ENCODE data around the gene ZNRF3.

ZNRF3 gene

DNA sequence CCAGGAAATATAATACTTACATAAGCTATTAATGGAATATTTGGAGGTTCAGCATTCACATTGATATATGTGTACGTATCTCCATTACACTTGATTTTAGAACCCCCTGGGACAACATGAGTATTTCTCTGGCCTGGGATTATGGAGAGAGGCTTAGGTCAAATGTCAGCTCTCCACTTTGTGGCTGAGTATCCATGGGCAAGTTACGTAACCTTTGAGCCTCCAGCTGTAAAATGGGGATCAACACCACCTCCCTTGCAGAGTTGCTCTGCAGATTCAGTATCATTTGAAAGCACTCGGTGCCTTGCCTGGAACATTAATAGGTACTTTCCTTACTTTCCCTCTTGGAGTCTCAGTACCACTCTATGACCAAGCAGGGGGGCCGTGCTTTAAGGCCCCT lies 145.1 kb downstream of the ZNRF3 start:
- no peak for ATAC-seq
- TF ChIP-seq, protein P1, sequence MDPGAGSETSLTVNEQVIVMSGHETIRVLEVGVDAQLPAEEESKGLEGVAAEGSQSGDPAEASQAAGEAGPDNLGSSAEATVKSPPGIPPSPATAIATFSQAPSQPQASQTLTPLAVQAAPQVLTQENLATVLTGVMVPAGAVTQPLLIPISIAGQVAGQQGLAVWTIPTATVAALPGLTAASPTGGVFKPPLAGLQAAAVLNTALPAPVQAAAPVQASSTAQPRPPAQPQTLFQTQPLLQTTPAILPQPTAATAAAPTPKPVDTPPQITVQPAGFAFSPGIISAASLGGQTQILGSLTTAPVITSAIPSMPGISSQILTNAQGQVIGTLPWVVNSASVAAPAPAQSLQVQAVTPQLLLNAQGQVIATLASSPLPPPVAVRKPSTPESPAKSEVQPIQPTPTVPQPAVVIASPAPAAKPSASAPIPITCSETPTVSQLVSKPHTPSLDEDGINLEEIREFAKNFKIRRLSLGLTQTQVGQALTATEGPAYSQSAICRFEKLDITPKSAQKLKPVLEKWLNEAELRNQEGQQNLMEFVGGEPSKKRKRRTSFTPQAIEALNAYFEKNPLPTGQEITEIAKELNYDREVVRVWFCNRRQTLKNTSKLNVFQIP (CRISPR knock-in tag; IDR thresholded peaks at IDR 0.05; ENCODE audit: borderline replicate concordance, low read depth) = no peak
- TF ChIP-seq, protein P2, sequence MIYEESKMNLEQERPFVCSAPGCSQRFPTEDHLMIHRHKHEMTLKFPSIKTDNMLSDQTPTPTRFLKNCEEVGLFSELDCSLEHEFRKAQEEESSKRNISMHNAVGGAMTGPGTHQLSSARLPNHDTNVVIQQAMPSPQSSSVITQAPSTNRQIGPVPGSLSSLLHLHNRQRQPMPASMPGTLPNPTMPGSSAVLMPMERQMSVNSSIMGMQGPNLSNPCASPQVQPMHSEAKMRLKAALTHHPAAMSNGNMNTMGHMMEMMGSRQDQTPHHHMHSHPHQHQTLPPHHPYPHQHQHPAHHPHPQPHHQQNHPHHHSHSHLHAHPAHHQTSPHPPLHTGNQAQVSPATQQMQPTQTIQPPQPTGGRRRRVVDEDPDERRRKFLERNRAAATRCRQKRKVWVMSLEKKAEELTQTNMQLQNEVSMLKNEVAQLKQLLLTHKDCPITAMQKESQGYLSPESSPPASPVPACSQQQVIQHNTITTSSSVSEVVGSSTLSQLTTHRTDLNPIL (CRISPR knock-in tag; IDR thresholded peaks at IDR 0.05; ENCODE audit: low read depth) = no peak
- no peak for TF ChIP-seq ZNF8 (CRISPR knock-in tag; IDR thresholded peaks at IDR 0.05)
- no peak for TF ChIP-seq ZC3H10 (CRISPR knock-in tag; IDR thresholded peaks at IDR 0.05)
- TF ChIP-seq CSDC2 (CRISPR knock-in tag; IDR thresholded peaks at IDR 0.05) = no peak
- no peak for TF ChIP-seq ISL1 (CRISPR knock-in tag; IDR thresholded peaks at IDR 0.05)
- no peak for TF ChIP-seq OSR1 (CRISPR knock-in tag; IDR thresholded peaks at IDR 0.05)
- no peak for TF ChIP-seq PPARA (CRISPR knock-in tag; IDR thresholded peaks at IDR 0.05; ENCODE audit: borderline replicate concordance)
- TF ChIP-seq GLIS3 (CRISPR knock-in tag; IDR thresholded peaks at IDR 0.05) = no peak
- no peak for TF ChIP-seq BACH2 (CRISPR knock-in tag; IDR thresholded peaks at IDR 0.05; ENCODE audit: borderline replicate concordance)
- no peak for TF ChIP-seq TCF4 (CRISPR knock-in tag; IDR thresholded peaks at IDR 0.05; ENCODE audit: borderline replicate concordance)
- no peak for TF ChIP-seq ARNTL (CRISPR knock-in tag; IDR thresholded peaks at IDR 0.05; ENCODE audit: borderline replicate concordance, low read depth)
- TF ChIP-seq ZFP3 (CRISPR knock-in tag; IDR thresholded peaks at IDR 0.05) = no peak
- no peak for TF ChIP-seq ZFP30 (CRISPR knock-in tag; IDR thresholded peaks at IDR 0.05)
- TF ChIP-seq SNAI2 (CRISPR knock-in tag; IDR thresholded peaks at IDR 0.05) = no peak
- TF ChIP-seq, protein P3, sequence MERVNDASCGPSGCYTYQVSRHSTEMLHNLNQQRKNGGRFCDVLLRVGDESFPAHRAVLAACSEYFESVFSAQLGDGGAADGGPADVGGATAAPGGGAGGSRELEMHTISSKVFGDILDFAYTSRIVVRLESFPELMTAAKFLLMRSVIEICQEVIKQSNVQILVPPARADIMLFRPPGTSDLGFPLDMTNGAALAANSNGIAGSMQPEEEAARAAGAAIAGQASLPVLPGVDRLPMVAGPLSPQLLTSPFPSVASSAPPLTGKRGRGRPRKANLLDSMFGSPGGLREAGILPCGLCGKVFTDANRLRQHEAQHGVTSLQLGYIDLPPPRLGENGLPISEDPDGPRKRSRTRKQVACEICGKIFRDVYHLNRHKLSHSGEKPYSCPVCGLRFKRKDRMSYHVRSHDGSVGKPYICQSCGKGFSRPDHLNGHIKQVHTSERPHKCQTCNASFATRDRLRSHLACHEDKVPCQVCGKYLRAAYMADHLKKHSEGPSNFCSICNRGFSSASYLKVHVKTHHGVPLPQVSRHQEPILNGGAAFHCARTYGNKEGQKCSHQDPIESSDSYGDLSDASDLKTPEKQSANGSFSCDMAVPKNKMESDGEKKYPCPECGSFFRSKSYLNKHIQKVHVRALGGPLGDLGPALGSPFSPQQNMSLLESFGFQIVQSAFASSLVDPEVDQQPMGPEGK (CRISPR knock-in tag; IDR thresholded peaks at IDR 0.05; ENCODE audit: borderline replicate concordance) = no peak
- TF ChIP-seq TOX (CRISPR knock-in tag; IDR thresholded peaks at IDR 0.05; ENCODE audit: borderline replicate concordance) = no peak
- no peak for TF ChIP-seq RARB (CRISPR knock-in tag; IDR thresholded peaks at IDR 0.05)

DNA sequence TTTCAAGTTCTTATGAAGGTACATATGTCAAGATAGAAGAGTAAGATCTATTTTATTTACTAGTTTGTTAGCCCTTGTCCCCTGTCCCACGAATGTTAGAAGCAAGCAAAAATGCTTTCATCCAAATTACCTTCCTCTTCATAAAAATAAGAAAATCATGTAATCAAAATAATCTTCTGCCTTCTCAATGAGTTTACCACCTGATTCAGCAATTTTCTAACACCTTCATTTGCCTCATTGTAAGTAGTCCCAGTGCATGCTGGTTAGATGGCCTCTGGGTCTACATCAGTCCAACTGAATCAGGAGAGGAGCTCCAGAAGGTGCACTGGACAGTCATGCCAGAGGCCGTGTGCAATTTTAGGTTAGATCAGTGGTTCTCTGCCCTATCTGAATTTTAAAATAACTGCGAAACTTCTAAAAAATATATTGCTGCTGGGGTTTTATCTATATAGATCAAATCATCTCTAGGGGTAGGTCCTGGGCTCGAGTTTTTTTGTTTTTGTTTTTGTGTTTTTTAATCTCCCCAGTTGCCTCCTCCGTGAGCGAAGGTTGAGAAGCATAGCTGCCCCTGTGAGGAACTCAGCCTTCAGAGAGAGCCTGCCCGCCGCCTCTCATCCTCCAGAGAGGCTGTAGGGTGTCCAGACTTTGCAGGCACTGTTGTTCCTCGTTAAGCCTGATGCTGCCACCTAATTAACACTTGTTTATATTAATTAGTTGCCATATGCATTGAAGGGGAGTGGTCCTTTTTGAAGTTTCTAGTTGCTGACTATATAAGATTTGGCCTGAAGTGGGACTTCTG lies 146.0 kb downstream of the ZNRF3 start:
- ATAC-seq = no peak
- TF ChIP-seq, protein P1 (CRISPR knock-in tag; IDR thresholded peaks at IDR 0.05; ENCODE audit: borderline replicate concordance, low read depth) = no peak
- TF ChIP-seq TCF4 (CRISPR knock-in tag; IDR thresholded peaks at IDR 0.05; ENCODE audit: borderline replicate concordance) = no peak
- TF ChIP-seq, protein P4, sequence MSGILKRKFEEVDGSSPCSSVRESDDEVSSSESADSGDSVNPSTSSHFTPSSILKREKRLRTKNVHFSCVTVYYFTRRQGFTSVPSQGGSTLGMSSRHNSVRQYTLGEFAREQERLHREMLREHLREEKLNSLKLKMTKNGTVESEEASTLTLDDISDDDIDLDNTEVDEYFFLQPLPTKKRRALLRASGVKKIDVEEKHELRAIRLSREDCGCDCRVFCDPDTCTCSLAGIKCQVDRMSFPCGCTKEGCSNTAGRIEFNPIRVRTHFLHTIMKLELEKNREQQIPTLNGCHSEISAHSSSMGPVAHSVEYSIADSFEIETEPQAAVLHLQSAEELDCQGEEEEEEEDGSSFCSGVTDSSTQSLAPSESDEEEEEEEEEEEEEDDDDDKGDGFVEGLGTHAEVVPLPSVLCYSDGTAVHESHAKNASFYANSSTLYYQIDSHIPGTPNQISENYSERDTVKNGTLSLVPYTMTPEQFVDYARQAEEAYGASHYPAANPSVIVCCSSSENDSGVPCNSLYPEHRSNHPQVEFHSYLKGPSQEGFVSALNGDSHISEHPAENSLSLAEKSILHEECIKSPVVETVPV (CRISPR knock-in tag; IDR thresholded peaks at IDR 0.05) = no peak
- TF ChIP-seq ZNF70 (CRISPR knock-in tag; IDR thresholded peaks at IDR 0.05) = no peak
- TF ChIP-seq ZFP3 (CRISPR knock-in tag; IDR thresholded peaks at IDR 0.05) = no peak
- TF ChIP-seq PPARA (CRISPR knock-in tag; IDR thresholded peaks at IDR 0.05; ENCODE audit: borderline replicate concordance) = no peak
- TF ChIP-seq OSR1 (CRISPR knock-in tag; IDR thresholded peaks at IDR 0.05) = no peak
- TF ChIP-seq ZC3H10 (CRISPR knock-in tag; IDR thresholded peaks at IDR 0.05) = no peak
- TF ChIP-seq RARB (CRISPR knock-in tag; IDR thresholded peaks at IDR 0.05) = no peak
- no peak for TF ChIP-seq TOX (CRISPR knock-in tag; IDR thresholded peaks at IDR 0.05; ENCODE audit: borderline replicate concordance)

DNA sequence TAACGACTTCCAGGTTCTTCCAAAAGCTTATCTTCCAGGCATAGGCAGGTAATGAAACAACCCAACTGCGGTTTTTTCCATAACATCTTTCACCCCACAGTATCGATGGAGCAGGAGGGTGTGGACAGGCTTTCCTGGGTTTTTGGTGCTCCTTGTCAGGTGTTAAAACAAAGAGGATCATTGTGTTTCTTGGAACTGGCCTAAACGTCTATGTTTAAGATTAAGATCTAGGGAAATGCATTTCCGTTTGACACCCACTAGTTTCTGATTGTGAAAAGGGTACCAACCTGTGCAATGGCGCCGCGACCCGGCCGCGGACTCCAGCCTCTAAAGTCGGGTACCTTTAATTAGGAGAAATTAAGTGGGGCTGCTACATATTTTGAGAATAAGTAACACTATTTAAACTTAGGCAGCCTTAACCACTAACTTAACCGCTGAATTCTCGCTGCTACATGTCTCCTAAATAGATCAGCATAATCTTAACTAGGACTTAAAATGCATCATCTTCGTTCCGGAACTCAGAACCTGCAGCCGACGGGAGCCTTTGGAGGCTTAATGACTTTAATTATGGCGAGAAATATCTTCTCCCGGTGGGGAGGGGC lies 146.7 kb downstream of the ZNRF3 start:
- peak; percentile 9 for ATAC-seq
- TF ChIP-seq ZFP3 (CRISPR knock-in tag; IDR thresholded peaks at IDR 0.05) = no peak
- TF ChIP-seq PPARA (CRISPR knock-in tag; IDR thresholded peaks at IDR 0.05; ENCODE audit: borderline replicate concordance) = no peak
- no peak for TF ChIP-seq ZNF565 (CRISPR knock-in tag; conservative IDR thresholded peaks at IDR 0.05; ENCODE audit: low read depth)
- TF ChIP-seq ESRRG (CRISPR knock-in tag; IDR thresholded peaks at IDR 0.05) = no peak
- TF ChIP-seq OSR1 (CRISPR knock-in tag; IDR thresholded peaks at IDR 0.05) = no peak
- TF ChIP-seq, protein P5, sequence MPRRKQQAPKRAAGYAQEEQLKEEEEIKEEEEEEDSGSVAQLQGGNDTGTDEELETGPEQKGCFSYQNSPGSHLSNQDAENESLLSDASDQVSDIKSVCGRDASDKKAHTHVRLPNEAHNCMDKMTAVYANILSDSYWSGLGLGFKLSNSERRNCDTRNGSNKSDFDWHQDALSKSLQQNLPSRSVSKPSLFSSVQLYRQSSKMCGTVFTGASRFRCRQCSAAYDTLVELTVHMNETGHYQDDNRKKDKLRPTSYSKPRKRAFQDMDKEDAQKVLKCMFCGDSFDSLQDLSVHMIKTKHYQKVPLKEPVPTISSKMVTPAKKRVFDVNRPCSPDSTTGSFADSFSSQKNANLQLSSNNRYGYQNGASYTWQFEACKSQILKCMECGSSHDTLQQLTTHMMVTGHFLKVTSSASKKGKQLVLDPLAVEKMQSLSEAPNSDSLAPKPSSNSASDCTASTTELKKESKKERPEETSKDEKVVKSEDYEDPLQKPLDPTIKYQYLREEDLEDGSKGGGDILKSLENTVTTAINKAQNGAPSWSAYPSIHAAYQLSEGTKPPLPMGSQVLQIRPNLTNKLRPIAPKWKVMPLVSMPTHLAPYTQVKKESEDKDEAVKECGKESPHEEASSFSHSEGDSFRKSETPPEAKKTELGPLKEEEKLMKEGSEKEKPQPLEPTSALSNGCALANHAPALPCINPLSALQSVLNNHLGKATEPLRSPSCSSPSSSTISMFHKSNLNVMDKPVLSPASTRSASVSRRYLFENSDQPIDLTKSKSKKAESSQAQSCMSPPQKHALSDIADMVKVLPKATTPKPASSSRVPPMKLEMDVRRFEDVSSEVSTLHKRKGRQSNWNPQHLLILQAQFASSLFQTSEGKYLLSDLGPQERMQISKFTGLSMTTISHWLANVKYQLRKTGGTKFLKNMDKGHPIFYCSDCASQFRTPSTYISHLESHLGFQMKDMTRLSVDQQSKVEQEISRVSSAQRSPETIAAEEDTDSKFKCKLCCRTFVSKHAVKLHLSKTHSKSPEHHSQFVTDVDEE (CRISPR knock-in tag; IDR thresholded peaks at IDR 0.05) = no peak
- TF ChIP-seq RARB (CRISPR knock-in tag; IDR thresholded peaks at IDR 0.05) = no peak
- TF ChIP-seq CSDC2 (CRISPR knock-in tag; IDR thresholded peaks at IDR 0.05) = no peak
- TF ChIP-seq ZNF70 (CRISPR knock-in tag; IDR thresholded peaks at IDR 0.05) = no peak
- no peak for TF ChIP-seq ARNTL (CRISPR knock-in tag; IDR thresholded peaks at IDR 0.05; ENCODE audit: borderline replicate concordance, low read depth)
- TF ChIP-seq, protein P4 (CRISPR knock-in tag; IDR thresholded peaks at IDR 0.05) = no peak

Measured in SK-N-SH treated with all-trans-retinoic acid at 6 μM for 48 hours (cell line).